ENCODE measurements around the gene SOAT2.
A peak's percentile ranks its signal among the peaks of the same experiment; 100 is the strongest.

The SOAT2 gene

GRCh38 chr12:53102883-53103807, at the start of gene SOAT2:
SOAT2 (plus strand) TSS chr12:53103486; CDS start chr12:53103578, 92 bp downstream.
- no peak for DNase-seq

GRCh38 chr12:53054112-53054878, 49.0 kb upstream of the SOAT2 start:
- DNase-seq = peak; percentile 94

- peak; percentile 23 for DNase-seq
Observed at GRCh38 chr12:53055471-53056266, 47.6 kb upstream of the SOAT2 start.

- no peak for DNase-seq
Observed at GRCh38 chr12:53056296-53056695, 47.0 kb upstream of the SOAT2 start.

GRCh38 chr12:53056901-53057300, 46.4 kb upstream of the SOAT2 start:
- peak; percentile 31 for DNase-seq

GRCh38 chr12:53057816-53058500, 45.3 kb upstream of the SOAT2 start:
- DNase-seq = peak; percentile 42

- peak; percentile 34 for DNase-seq
Observed at GRCh38 chr12:53058674-53059433, 44.4 kb upstream of the SOAT2 start.

- no peak for DNase-seq
Observed at GRCh38 chr12:53059434-53060063, 43.7 kb upstream of the SOAT2 start.

GRCh38 chr12:53060064-53060720, 43.1 kb upstream of the SOAT2 start:
- peak; percentile 35 for DNase-seq

GRCh38 chr12:53060721-53061276, 42.5 kb upstream of the SOAT2 start:
- DNase-seq = peak; percentile 53

- DNase-seq = peak; percentile 47
Observed at GRCh38 chr12:53061404-53062010, 41.8 kb upstream of the SOAT2 start.

- peak; percentile 54 for DNase-seq
Observed at GRCh38 chr12:53062011-53062961, 41.0 kb upstream of the SOAT2 start.

- peak; percentile 41 for DNase-seq
Observed at GRCh38 chr12:53062977-53063707, 40.1 kb upstream of the SOAT2 start.

- DNase-seq = peak; percentile 69
Observed at GRCh38 chr12:53063708-53064612, 39.3 kb upstream of the SOAT2 start.

- peak; percentile 40 for DNase-seq
Observed at GRCh38 chr12:53064613-53065436, 38.5 kb upstream of the SOAT2 start.

- peak; percentile 37 for DNase-seq
Observed at GRCh38 chr12:53065470-53065869, 37.8 kb upstream of the SOAT2 start.

All from left hindlimb (tissue), 1 donor.